ENCODE results near the gene OSBPL5. TPM values are rescaled to one million over a fixed set of nuclear protein-coding genes. Genes with fewer than 3 reads are reported as not detected.

Gene OSBPL5
- total RNA-seq, 1 experiment from 2014 or later = 16.1 TPM

DNA sequence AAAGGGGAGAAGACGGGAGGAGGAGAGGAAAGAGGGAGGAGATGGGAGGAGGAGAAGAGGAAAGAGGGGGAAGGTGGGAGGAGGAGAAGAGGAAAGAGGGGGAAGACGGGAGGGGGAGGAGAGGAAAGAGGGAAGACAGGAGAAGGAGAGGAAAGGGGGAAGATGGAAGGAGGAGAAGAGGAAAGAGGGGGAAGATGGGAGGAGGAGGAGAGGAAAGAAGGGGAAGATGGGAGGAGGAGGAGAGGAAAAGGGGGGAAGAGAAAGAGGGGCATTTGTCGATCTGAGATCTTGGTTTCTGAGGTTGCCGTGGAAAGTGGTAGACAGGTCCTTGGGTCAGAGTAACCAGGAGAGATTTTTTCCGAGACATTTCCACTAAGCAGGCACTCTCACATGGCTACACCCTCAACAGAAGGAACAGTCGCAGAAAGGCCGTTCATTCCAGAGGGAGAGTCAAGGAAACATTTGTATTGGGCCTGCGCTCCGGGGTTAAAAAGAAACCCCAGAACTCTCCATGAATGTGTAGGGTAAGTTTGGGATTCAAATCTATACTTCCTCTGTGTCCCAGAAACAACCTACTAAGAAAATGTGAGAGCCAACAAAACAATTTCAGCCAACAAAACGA is 68.1 kb downstream of the OSBPL5 start:
- H3K18ac ChIP-seq (ENCODE audit: insufficient read length, low read depth, low read length) = no peak overlapping the region
- H3K4me2 ChIP-seq (ENCODE audit: insufficient read depth, insufficient read length, low read length) = no peak overlapping the region
- no peak overlapping the region for H4K8ac ChIP-seq (replicated peaks; ENCODE audit: insufficient read length, low read depth, low read length)
- no peaks in the 10 kb centered on the region for H3K27me3 ChIP-seq (ENCODE audit: insufficient read depth, low read length)
- no peak overlapping the region for H2BK5ac ChIP-seq (ENCODE audit: insufficient read length, low read length)
- H3K9ac ChIP-seq (ENCODE audit: extremely low read depth, insufficient read length, low read length) = no peak overlapping the region
- H2BK15ac ChIP-seq (ENCODE audit: low read depth, low read length) = no peak overlapping the region
- H2AK5ac ChIP-seq (ENCODE audit: insufficient read length, low read length) = no peak overlapping the region
- H3K23me2 ChIP-seq (ENCODE audit: insufficient read length, low read depth, low read length, poor library complexity, severe bottlenecking) = no peaks in the 10 kb centered on the region
- H2BK20ac ChIP-seq (ENCODE audit: low read depth, low read length, poor library complexity, severe bottlenecking) = no peak overlapping the region
- peaks cover 3% of the 10 kb centered on the region; the same call in 1 of the 2 replicates for H3K27me3 Mint-ChIP-seq (ENCODE audit: low read depth)
- H3K27ac ChIP-seq (ENCODE audit: insufficient read length, low read depth, low read length) = no peak overlapping the region
- no peaks in the 10 kb centered on the region for H3K4me1 ChIP-seq (ENCODE audit: insufficient read depth, low read length)
- H3K14ac ChIP-seq (ENCODE audit: insufficient read depth, low read length) = no peak overlapping the region
- WGBS (ENCODE audit: extremely low coverage, insufficient read length, low lambda C conversion rate) = no CpG with 5 or more reads among the region's 10 CpGs
- H3K4ac ChIP-seq (ENCODE audit: low read depth, low read length) = no peak overlapping the region
- TF ChIP-seq, protein P1, sequence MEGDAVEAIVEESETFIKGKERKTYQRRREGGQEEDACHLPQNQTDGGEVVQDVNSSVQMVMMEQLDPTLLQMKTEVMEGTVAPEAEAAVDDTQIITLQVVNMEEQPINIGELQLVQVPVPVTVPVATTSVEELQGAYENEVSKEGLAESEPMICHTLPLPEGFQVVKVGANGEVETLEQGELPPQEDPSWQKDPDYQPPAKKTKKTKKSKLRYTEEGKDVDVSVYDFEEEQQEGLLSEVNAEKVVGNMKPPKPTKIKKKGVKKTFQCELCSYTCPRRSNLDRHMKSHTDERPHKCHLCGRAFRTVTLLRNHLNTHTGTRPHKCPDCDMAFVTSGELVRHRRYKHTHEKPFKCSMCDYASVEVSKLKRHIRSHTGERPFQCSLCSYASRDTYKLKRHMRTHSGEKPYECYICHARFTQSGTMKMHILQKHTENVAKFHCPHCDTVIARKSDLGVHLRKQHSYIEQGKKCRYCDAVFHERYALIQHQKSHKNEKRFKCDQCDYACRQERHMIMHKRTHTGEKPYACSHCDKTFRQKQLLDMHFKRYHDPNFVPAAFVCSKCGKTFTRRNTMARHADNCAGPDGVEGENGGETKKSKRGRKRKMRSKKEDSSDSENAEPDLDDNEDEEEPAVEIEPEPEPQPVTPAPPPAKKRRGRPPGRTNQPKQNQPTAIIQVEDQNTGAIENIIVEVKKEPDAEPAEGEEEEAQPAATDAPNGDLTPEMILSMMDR (conservative IDR thresholded peaks at IDR 0.05) = no peak
- H2BK120ac ChIP-seq (ENCODE audit: low read depth, low read length, poor library complexity, severe bottlenecking) = no peak overlapping the region
- DNase-seq = no peak
- H3K79me2 ChIP-seq (ENCODE audit: insufficient read depth, low read length) = no peaks in the 10 kb centered on the region
- no peak overlapping the region for H4K91ac ChIP-seq (ENCODE audit: insufficient read length, low read depth, low read length)
- H3T11ph ChIP-seq (ENCODE audit: low read length) = no peak overlapping the region
- H3K9me3 Mint-ChIP-seq = peaks cover 4 to 5% of the 10 kb centered on the region in 2 experiments; a peak in 2 of 5 replicates
- no peaks in the 10 kb centered on the region for H4K20me1 ChIP-seq (ENCODE audit: control insufficient read depth, insufficient read depth, insufficient read length)
- no peaks in the 10 kb centered on the region for H3K9me3 ChIP-seq (ENCODE audit: control insufficient read depth, low read depth, low read length)
- H3K4me1 Mint-ChIP-seq = peaks cover 7 to 17% of the 10 kb centered on the region in 2 experiments
- no peak overlapping the region for H3K4me3 Mint-ChIP-seq
- H3K79me1 ChIP-seq (ENCODE audit: insufficient read depth, low read depth, low read length, poor library complexity, severe bottlenecking) = no peaks in the 10 kb centered on the region
- H3K36me3 Mint-ChIP-seq (ENCODE audit: insufficient read depth in 1 of 3, low read depth in 3 of 3) = peaks cover 2 to 10% (median 3%) of the 10 kb centered on the region in 3 experiments; a peak in 6 of 7 replicates
- H2AFZ ChIP-seq (ENCODE audit: low read length) = no peak overlapping the region
- H2BK12ac ChIP-seq (ENCODE audit: insufficient read length, low read depth, low read length) = no peak overlapping the region
- H4K5ac ChIP-seq (ENCODE audit: insufficient read length, low read depth, low read length) = no peak overlapping the region
- no peak overlapping the region for H3K23ac ChIP-seq (ENCODE audit: insufficient read length, low read depth, low read length)
- no peak overlapping the region for H3K56ac ChIP-seq (ENCODE audit: insufficient read length, low read depth, low read length)
- H3K27ac Mint-ChIP-seq = no peak overlapping the region
